ENCODE results near the gene CLCA4. TPM values are rescaled to one million over a fixed set of nuclear protein-coding genes. Genes with fewer than 3 reads are reported as not detected.

CLCA4 gene
- total and polyA plus RNA-seq, 2 experiments from 2014 or later = not detected

- Histone ChIP-seq H3K9ac (no peak overlapping the region), H3K4me2 (ENCODE audit: unreplicated experiment) (no peak overlapping the region), H3K27ac (no peak overlapping the region), H3K4me1 (ENCODE audit: insufficient read depth) (no peaks in the 10 kb centered on the region), H3K27me3 (replicated peaks; ENCODE audit: insufficient read depth) (no peaks in the 10 kb centered on the region), H3K9me2 (ENCODE audit: insufficient read depth) (no peaks in the 10 kb centered on the region), H3K4me3 (no peak overlapping the region), H4K20me1 (ENCODE audit: insufficient read depth) (no peaks in the 10 kb centered on the region), H3F3A (ENCODE audit: insufficient read depth) (no peaks in the 10 kb centered on the region), H3K9me3 (ENCODE audit: low read depth) (no peaks in the 10 kb centered on the region), H3K36me3 (ENCODE audit: low read depth) (no peaks in the 10 kb centered on the region), H3K79me2 (ENCODE audit: insufficient read depth) (no peaks in the 10 kb centered on the region), H2AFZ (no peak overlapping the region)
- TF ChIP-seq EZH2 (IDR thresholded peaks at IDR 0.05; ENCODE audit: insufficient read depth, poor library complexity, severe bottlenecking) = no peak
- TF ChIP-seq EZH2phosphoT487 (IDR thresholded peaks at IDR 0.05; ENCODE audit: insufficient read depth, low read depth) = no peak
- whole genome bisulfite sequencing, 2 experiments (ENCODE audit: low coverage in 1 of 2, low lambda C conversion rate in 2 of 2, missing lambda C conversion rate in 2 of 2) = 43 to 59% methylated on average over 1 of the region's 1 CpG
- DNase-seq = no peak
- in situ Hi-C loops (cut with MboI) = no loop called here
Observed at GRCh38 chr1:86616433-86616832, 69.6 kb downstream of the CLCA4 start.

DNA sequence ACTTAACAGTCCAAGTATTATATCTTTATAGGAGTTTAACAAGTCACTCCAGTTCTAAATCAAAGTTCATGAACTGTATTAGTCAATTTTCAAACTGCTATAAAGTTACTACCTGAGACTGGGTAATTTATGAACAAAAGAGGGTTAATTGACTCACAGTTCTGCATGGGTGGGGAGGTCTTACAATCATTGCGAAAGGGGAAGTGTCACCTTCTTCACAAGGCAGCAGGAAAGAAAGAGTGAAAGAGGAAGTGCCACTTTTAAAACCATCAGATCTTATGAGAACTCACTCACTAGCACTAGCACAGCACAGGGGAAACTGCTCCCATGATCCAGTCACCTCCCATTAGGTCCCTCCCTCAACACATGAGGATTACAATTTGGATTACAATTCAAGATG, 70.0 kb downstream of the CLCA4 start:
- Histone ChIP-seq H3K27me3 (replicated peaks; ENCODE audit: insufficient read depth) (no peaks in the 10 kb centered on the region), H3K4me1 (ENCODE audit: insufficient read depth) (no peaks in the 10 kb centered on the region), H4K20me1 (ENCODE audit: insufficient read depth) (no peaks in the 10 kb centered on the region), H3K9me3 (ENCODE audit: low read depth) (no peaks in the 10 kb centered on the region), H3K4me3 (no peak overlapping the region), H3K9me2 (ENCODE audit: insufficient read depth) (no peaks in the 10 kb centered on the region), H3K79me2 (ENCODE audit: insufficient read depth) (no peaks in the 10 kb centered on the region), H3K4me2 (ENCODE audit: unreplicated experiment) (no peak overlapping the region), H2AFZ (no peak overlapping the region), H3F3A (ENCODE audit: insufficient read depth) (no peaks in the 10 kb centered on the region), H3K36me3 (ENCODE audit: low read depth) (no peaks in the 10 kb centered on the region), H3K9ac (no peak overlapping the region), H3K27ac (no peak overlapping the region)
- TF ChIP-seq EZH2 (IDR thresholded peaks at IDR 0.05; ENCODE audit: insufficient read depth, poor library complexity, severe bottlenecking) (no peak), EZH2phosphoT487 (IDR thresholded peaks at IDR 0.05; ENCODE audit: insufficient read depth, low read depth) (no peak)
- WGBS, 2 experiments (ENCODE audit: low coverage in 1 of 2, low lambda C conversion rate in 2 of 2, missing lambda C conversion rate in 2 of 2) = 38 to 45% methylated on average over 1 of the region's 1 CpG
- in situ Hi-C loops (cut with MboI) = no loop called here
- no peak for DNase-seq

DNA sequence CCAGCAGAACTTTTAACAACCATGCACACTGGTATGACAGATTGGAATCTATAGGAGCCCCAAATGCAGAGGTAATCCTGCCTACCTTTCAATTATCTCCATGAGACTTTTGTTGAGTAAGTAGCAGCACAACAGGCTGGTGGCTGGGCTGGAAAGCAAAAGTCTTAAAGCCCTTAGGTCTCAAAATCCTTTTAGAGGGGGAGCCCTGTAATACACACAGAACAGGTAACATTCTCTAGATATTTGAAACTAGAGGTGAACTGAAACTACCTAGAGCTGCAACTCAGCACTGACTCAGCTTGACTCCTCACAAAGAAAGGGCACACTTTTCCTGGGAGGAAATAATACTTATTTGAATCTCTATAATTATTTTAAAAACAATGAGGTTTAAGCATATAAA, 71.5 kb downstream of the CLCA4 start:
- no peaks in the 10 kb centered on the region for H3K9me2 ChIP-seq (ENCODE audit: insufficient read depth)
- no peaks in the 10 kb centered on the region for H4K20me1 ChIP-seq (ENCODE audit: insufficient read depth)
- no peak overlapping the region for H3K4me2 ChIP-seq (ENCODE audit: unreplicated experiment)
- H3K4me1 ChIP-seq (ENCODE audit: insufficient read depth) = no peaks in the 10 kb centered on the region
- no peak overlapping the region for H2AFZ ChIP-seq
- in situ Hi-C loops (cut with MboI) = no loop called here
- no peak overlapping the region for H3K4me3 ChIP-seq
- TF ChIP-seq EZH2phosphoT487 (IDR thresholded peaks at IDR 0.05; ENCODE audit: insufficient read depth, low read depth) (no peak), EZH2 (IDR thresholded peaks at IDR 0.05; ENCODE audit: insufficient read depth, poor library complexity, severe bottlenecking) (no peak)
- H3K9me3 ChIP-seq (ENCODE audit: low read depth) = no peaks in the 10 kb centered on the region
- H3K36me3 ChIP-seq (ENCODE audit: low read depth) = no peaks in the 10 kb centered on the region
- H3K27me3 ChIP-seq (replicated peaks; ENCODE audit: insufficient read depth) = no peaks in the 10 kb centered on the region
- no peak for DNase-seq
- H3K9ac ChIP-seq = no peak overlapping the region
- H3K79me2 ChIP-seq (ENCODE audit: insufficient read depth) = no peaks in the 10 kb centered on the region
- H3K27ac ChIP-seq = no peak overlapping the region
- H3F3A ChIP-seq (ENCODE audit: insufficient read depth) = no peaks in the 10 kb centered on the region

GRCh38 chr1:86619313-86619712, 72.4 kb downstream of the CLCA4 start:
- Histone ChIP-seq H3K27me3 (replicated peaks; ENCODE audit: insufficient read depth) (no peaks in the 10 kb centered on the region), H3K4me2 (ENCODE audit: unreplicated experiment) (no peak overlapping the region), H3K4me1 (ENCODE audit: insufficient read depth) (no peaks in the 10 kb centered on the region), H3K36me3 (ENCODE audit: low read depth) (no peaks in the 10 kb centered on the region), H3K9ac (no peak overlapping the region), H3K4me3 (no peak overlapping the region), H3K9me2 (ENCODE audit: insufficient read depth) (no peaks in the 10 kb centered on the region), H4K20me1 (ENCODE audit: insufficient read depth) (no peaks in the 10 kb centered on the region), H3K27ac (no peak overlapping the region), H3K79me2 (ENCODE audit: insufficient read depth) (no peaks in the 10 kb centered on the region), H3F3A (ENCODE audit: insufficient read depth) (no peaks in the 10 kb centered on the region), H2AFZ (no peak overlapping the region), H3K9me3 (ENCODE audit: low read depth) (no peaks in the 10 kb centered on the region)
- in situ Hi-C loops (cut with MboI) = no loop called here
- TF ChIP-seq EZH2phosphoT487 (IDR thresholded peaks at IDR 0.05; ENCODE audit: insufficient read depth, low read depth) (no peak), EZH2 (IDR thresholded peaks at IDR 0.05; ENCODE audit: insufficient read depth, poor library complexity, severe bottlenecking) (no peak)
- 30 to 31% methylated on average over 4 of the region's 4 CpGs for WGBS, 2 experiments (ENCODE audit: low coverage in 1 of 2, low lambda C conversion rate in 2 of 2, missing lambda C conversion rate in 2 of 2)
- DNase-seq = no peak

GRCh38 chr1:86621286-86621685, 74.4 kb downstream of the CLCA4 start:
- Histone ChIP-seq H3K27ac (no peak overlapping the region), H3K9me3 (ENCODE audit: low read depth) (no peaks in the 10 kb centered on the region), H3K9ac (no peak overlapping the region), H3K36me3 (ENCODE audit: low read depth) (no peaks in the 10 kb centered on the region), H2AFZ (no peak overlapping the region), H3K4me3 (no peak overlapping the region), H3K79me2 (ENCODE audit: insufficient read depth) (no peaks in the 10 kb centered on the region), H3K4me2 (ENCODE audit: unreplicated experiment) (no peak overlapping the region), H4K20me1 (ENCODE audit: insufficient read depth) (no peaks in the 10 kb centered on the region), H3K4me1 (ENCODE audit: insufficient read depth) (no peaks in the 10 kb centered on the region), H3F3A (ENCODE audit: insufficient read depth) (no peaks in the 10 kb centered on the region), H3K27me3 (replicated peaks; ENCODE audit: insufficient read depth) (no peaks in the 10 kb centered on the region), H3K9me2 (ENCODE audit: insufficient read depth) (no peaks in the 10 kb centered on the region)
- in situ Hi-C loops (cut with MboI) = no loop called here
- DNase-seq = no peak
- 8 to 28% methylated on average over 1 of the region's 1 CpG for WGBS, 2 experiments (ENCODE audit: low coverage in 1 of 2, low lambda C conversion rate in 2 of 2, missing lambda C conversion rate in 2 of 2)
- TF ChIP-seq EZH2phosphoT487 (IDR thresholded peaks at IDR 0.05; ENCODE audit: insufficient read depth, low read depth) = no peak
- TF ChIP-seq EZH2 (IDR thresholded peaks at IDR 0.05; ENCODE audit: insufficient read depth, poor library complexity, severe bottlenecking) = no peak

Other genes starting within 250 kb of the CLCA4 start
- 33.0 TPM in 2 replicates for gene ODF2L, start 150.8 kb upstream of the CLCA4 start, total RNA-seq (2014; rRNA removed; shearing (Covaris generic))
- gene ODF2L, start 150.8 kb upstream of the CLCA4 start, polyA plus RNA-seq (2016; fragmentation: Nextera tagmentation; extraction: Ambion mirVana) = 46.9 and 50.0 TPM in 2 replicates
- 0.22 and 0.51 TPM in 2 replicates for gene CLCA2, start 122.9 kb upstream of the CLCA4 start, total RNA-seq (2014; rRNA removed; shearing (Covaris generic))
- 0.14 and 0.19 TPM in 2 replicates for gene CLCA2, start 122.9 kb upstream of the CLCA4 start, polyA plus RNA-seq (2016; fragmentation: Nextera tagmentation; extraction: Ambion mirVana)
- gene CLCA1, start 78.2 kb upstream of the CLCA4 start, total RNA-seq (2014; rRNA removed; shearing (Covaris generic)) = not detected in 2 replicates
- not detected in 2 replicates for gene CLCA1, start 78.2 kb upstream of the CLCA4 start, polyA plus RNA-seq (2016; fragmentation: Nextera tagmentation; extraction: Ambion mirVana)
- gene SH3GLB1, start 157.5 kb downstream of the CLCA4 start, total RNA-seq (2014; rRNA removed; shearing (Covaris generic)) = 36.0 and 47.6 TPM in 2 replicates
- 126 and 131 TPM in 2 replicates for gene SH3GLB1, start 157.5 kb downstream of the CLCA4 start, polyA plus RNA-seq (2016; fragmentation: Nextera tagmentation; extraction: Ambion mirVana)

All from GM23248 (cell line).